ENCODE measurements around the gene PALM3.

PALM3 gene

GRCh38 chr19:14080887-14081796 lies 19.3 kb upstream of the PALM3 start:
- TF ChIP-seq, protein P1, sequence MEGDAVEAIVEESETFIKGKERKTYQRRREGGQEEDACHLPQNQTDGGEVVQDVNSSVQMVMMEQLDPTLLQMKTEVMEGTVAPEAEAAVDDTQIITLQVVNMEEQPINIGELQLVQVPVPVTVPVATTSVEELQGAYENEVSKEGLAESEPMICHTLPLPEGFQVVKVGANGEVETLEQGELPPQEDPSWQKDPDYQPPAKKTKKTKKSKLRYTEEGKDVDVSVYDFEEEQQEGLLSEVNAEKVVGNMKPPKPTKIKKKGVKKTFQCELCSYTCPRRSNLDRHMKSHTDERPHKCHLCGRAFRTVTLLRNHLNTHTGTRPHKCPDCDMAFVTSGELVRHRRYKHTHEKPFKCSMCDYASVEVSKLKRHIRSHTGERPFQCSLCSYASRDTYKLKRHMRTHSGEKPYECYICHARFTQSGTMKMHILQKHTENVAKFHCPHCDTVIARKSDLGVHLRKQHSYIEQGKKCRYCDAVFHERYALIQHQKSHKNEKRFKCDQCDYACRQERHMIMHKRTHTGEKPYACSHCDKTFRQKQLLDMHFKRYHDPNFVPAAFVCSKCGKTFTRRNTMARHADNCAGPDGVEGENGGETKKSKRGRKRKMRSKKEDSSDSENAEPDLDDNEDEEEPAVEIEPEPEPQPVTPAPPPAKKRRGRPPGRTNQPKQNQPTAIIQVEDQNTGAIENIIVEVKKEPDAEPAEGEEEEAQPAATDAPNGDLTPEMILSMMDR (IDR thresholded peaks at IDR 0.05; ENCODE audit: low read depth, low read length) = no peak
- peak; percentile 100 for DNase-seq (ENCODE audit: low read depth in 2 of 2)

DNA sequence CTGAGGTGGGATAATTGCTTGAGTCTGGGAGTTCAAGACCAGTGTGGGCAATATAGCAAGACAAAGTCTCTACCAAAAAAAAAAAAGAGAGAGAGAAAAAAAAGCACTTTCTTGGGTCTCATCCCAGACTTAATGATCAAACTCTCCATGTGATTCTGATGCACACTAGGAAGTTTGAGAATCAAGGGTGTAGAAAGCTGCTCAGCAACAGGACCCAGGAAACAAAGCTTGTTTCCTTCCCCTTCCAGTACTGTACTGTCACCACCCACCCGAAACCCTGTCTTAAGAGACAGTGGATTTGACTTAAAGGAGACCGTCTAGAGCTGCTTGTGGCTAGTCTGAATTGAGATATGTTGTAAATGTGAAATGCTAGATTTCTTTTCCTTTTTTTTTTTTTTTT lies 16.5 kb upstream of the PALM3 start:
- H3K4me3 ChIP-seq (replicated peaks in 1 of 2; ENCODE audit: low read depth in 2 of 2, low read length in 2 of 2) = no peak overlapping the region
- TF ChIP-seq, protein P1 (IDR thresholded peaks at IDR 0.05; ENCODE audit: low read depth, low read length) = no peak
- DNase-seq (ENCODE audit: low read depth in 2 of 2) = peak in 1 of 2 donors; percentile 29

More at GRCh38 chr19:14080887-14081796, 19.3 kb upstream of the PALM3 start:
- H3K4me3 ChIP-seq (replicated peaks in 1 of 2; ENCODE audit: low read depth in 2 of 2, low read length in 2 of 2) = peak overlapping the region; percentile 66 to 77

DNA sequence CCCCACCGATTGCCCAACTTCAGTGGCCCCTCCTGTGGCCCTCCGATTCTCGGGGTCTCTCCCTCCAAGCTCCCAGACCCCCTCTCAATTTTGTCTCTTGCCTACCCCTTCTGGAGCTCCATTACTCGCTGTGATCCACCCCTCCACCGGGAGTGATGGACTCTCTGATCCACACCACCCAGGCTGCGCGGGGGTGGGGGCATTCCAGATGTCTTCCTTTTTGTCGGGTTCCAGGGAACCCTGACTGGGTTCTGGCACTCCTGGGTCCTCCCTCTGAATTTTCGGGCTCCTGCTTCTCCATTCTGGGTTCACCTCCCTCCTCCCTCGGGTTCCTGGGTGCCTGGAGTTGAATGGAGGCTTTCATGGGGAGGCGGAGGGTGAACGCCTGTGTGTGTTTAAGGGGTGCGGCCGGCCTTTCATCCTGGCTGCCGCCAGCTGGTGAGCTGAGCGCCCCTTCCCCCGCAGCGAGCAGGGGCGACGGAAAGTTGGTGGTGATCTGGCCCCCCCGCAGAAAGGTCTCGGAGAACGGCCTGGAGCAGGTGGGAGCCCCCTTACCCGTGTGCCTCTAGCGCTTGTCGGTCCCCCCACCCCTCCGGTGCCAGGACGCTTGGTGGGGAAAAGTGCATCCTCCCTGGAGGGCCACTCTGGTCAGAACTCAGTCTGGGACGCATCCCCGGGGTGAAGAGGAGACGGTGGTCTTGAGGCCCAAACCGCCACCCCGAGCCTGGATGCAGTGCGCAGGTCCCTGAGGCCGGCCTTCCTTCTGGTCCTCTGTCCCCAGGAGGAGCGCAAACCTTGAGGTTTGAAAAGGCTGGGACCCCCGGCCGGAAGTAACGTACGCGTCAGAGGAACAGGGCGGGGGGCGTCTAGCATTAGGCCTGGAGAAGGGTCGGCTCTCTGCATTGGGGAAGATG lies 12.3 kb upstream of the PALM3 start:
- peak overlapping the region; percentile 62 to 67 for H3K4me3 ChIP-seq (replicated peaks in 1 of 2; ENCODE audit: low read depth in 2 of 2, low read length in 2 of 2)
- TF ChIP-seq, protein P1 (IDR thresholded peaks at IDR 0.05; ENCODE audit: low read depth, low read length) = no peak
- no peak for DNase-seq (ENCODE audit: low read depth in 2 of 2)

- TF ChIP-seq, protein P1 (IDR thresholded peaks at IDR 0.05; ENCODE audit: low read depth, low read length) = peak; percentile 1
- DNase-seq (ENCODE audit: low read depth in 2 of 2) = peak; percentile 78 to 79
- peak overlapping the region; percentile 62 to 67 for H3K4me3 ChIP-seq (replicated peaks in 1 of 2; ENCODE audit: low read depth in 2 of 2, low read length in 2 of 2)
These were observed 11.5 kb upstream of the PALM3 start for GRCh38 chr19:14073261-14073924.

DNA sequence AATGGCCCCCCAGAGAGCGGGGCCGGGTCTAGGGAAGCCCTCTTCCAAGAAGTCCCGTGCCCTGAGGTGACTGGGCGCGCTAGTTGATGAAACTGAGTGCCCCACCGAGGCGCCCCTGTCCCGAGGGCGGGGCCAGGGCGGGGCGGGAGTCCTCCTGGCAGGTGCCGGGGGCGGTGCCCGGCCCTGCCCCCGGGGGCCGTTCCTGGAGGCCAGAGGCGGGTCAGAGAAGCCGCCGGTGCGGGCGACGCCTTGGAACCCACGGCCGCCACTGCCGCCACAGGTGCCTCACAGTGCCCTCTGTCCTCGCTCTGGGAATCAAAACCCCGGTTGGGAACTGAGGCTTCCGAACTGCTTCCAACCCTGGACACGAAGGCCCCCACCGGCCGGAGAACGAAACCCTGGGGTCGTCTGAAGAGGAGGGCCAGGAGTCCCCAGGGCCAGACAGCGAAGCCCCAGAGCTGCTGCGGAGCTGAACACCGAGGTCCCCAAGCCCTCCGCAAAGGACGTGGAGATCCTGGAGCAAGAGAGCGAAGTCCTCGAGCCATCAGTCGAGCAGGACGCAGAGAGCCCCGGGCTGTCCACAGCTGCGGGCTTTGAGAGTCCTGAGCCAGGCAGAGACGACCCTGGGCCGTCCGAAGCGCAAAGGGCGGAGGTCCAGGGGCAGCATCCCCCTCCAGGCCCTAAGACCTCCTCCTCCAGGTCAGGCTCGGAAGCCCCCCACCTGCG lies 10.8 kb upstream of the PALM3 start, which contains the start of gene MISP3:
TSS of gene MISP3 (plus strand) at position 252 of the 726 bp plus-strand sequence. CDS start 524 bp downstream, outside the sequence.
- peak; percentile 26 to 41 for DNase-seq (ENCODE audit: low read depth in 2 of 2)
- TF ChIP-seq, protein P1 (IDR thresholded peaks at IDR 0.05; ENCODE audit: low read depth, low read length) = no peak
- peak within 1 kb of the TSS; percentile 62 to 67 for H3K4me3 ChIP-seq (replicated peaks in 1 of 2; ENCODE audit: low read depth in 2 of 2, low read length in 2 of 2)
